Transverse colon (tissue), 4 donors: ENCODE measurements around the gene ZNF92. TPM values are rescaled to one million over a fixed set of nuclear protein-coding genes. Genes with fewer than 3 reads are reported as not detected.

Source experiments
- DNase-seq: peaks from one replicate; pipeline ENCODE4 v3.0.0-alpha.2; 2019
- H3K27ac ChIP-seq, 4 donors: fragments of 200-600 bp; sonication (generic); 2 replicates each; pipeline ENCODE4 v1.5.1; 2016 to 2018; ENCODE audit warnings: inconsistent platforms in 4 of 4
- H3K27me3 ChIP-seq: fragments of 200-600 bp; sonication (generic); 2 replicates; pipeline ENCODE4 v1.5.1; 2017; ENCODE audit warnings: inconsistent platforms
- H3K36me3 ChIP-seq, 4 donors: fragments of 200-600 bp; sonication (generic); 2 replicates each; pipeline ENCODE4 v1.5.1; 2017 to 2019; ENCODE audit warnings: inconsistent platforms in 4 of 4
- H3K4me1 ChIP-seq, 4 donors: fragments of 200-600 bp; sonication (generic); 2 replicates each; pipeline ENCODE4 v1.5.1; 2017 to 2020; ENCODE audit warnings: inconsistent platforms in 4 of 4
- H3K4me3 ChIP-seq, 4 donors: fragments of 200-600 bp; sonication (generic); 1 replicate in 1 of 4; 2 replicates in 3 of 4; pipeline versions ENCODE4 v1.5.1 to v1.6.1; 2017 to 2019; ENCODE audit warnings: inconsistent platforms in 4 of 4
- H3K9me3 ChIP-seq, 2 donors: fragments of 200-600 bp; sonication (generic); 2 replicates each; pipeline ENCODE4 v1.5.1; 2017 to 2019; ENCODE audit warnings: inconsistent platforms in 2 of 2
- CTCF ChIP-seq, 5 experiments: fragments of 200-600 bp in 3 of 5; fragments of 450-650 bp in 2 of 5; sonication (generic) in 3 of 5; IDR thresholded peaks; 1 replicate in 2 of 5; 2 replicates in 3 of 5; pipeline ENCODE4 v1.5.1; 2016 to 2017; ENCODE audit warnings: antibody characterized with exemption in 5 of 5, inconsistent platforms in 3 of 5, mild to moderate bottlenecking in 2 of 5, moderate library complexity in 1 of 5
- EP300 ChIP-seq: sonication (generic); formaldehyde crosslinking; IDR thresholded peaks from one replicate; pipeline ENCODE4 v1.6.1; 2017; ENCODE audit warnings: antibody characterized with exemption, low read depth
- POLR2A ChIP-seq: fragments of 450-650 bp; IDR thresholded peaks from one replicate; pipeline ENCODE4 v1.6.1; 2016; ENCODE audit warnings: antibody characterized with exemption, mild to moderate bottlenecking, moderate library complexity
- POLR2AphosphoS5 ChIP-seq, 3 donors: sonication (generic); formaldehyde crosslinking; IDR thresholded peaks; one replicate each; pipeline ENCODE4 v1.6.1; 2016; ENCODE audit warnings: antibody characterized with exemption in 3 of 3
- WGBS, 2 donors: methylation state at CpG; one replicate each; pipeline ENCODE4 v1.1.5; 2018; ENCODE audit warnings: low coverage in 1 of 2; 5-methylcytosine and 5-hydroxymethylcytosine counted together
- in situ Hi-C, 4 donors: fragments of 200-750 bp; cut with MboI; loops; one replicate each; pipeline versions ENCODE4 v1.15.0 to v1.15.1; 2017; ENCODE audit warnings: low sequenced_read_pairs in 3 of 4, low pct_ligation_motif_present in 1 of 4, low pct_unique_long_range_greater_than_20kb in 1 of 4
- intact Hi-C: fragments of 100-400 bp; cut with DNase I; formaldehyde crosslinking; loops from one replicate; pipeline ENCODE4 v1.15.1; 2023; ENCODE audit warnings: low total_unique reads
- total RNA-seq, 4 donors: library from RNA; depleted of rRNA; stranded (reverse); fragments of >200 nt; gene quantifications; one replicate each; pipeline ENCODE4 v1.1.0, GENCODE V29; 2016

Gene ZNF92
- total RNA-seq, 4 donors from 2014 or later = 4.8 to 19.5 (median 8.3) TPM

DNA sequence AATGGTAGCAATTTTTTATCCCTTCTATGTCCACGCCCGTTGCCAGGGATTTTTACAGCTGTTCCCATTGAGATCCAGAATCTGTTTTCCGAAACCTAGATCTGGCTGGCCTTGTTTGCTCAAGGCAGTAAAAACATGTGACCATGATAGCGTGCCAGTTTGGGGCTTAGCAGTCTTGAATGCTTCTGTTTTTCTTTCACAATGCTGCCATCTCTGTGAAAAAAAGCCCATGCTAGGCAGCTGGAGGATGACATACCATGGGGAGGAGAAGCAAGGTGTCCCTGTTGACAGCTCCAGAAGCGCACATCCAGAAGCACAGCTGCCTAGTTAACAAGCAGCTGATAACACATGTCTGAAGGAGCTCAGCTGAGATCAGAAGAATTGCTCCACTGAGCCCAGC, 2.2 kb upstream of the ZNF92 start:
- Histone ChIP-seq H3K9me3 (no peaks in the 10 kb centered on the region), H3K27ac (no peak overlapping the region), H3K4me1 (peaks cover 8 to 25% (median 17%) of the 10 kb centered on the region in 4 donors), H3K4me3 (no peak overlapping the region), H3K27me3 (no peaks in the 10 kb centered on the region), H3K36me3 (no peaks in the 10 kb centered on the region)
- DNase-seq = no peak
- 33 to 54% methylated on average over 4 to 5 of the region's 5 CpGs for WGBS, 2 donors
- intact Hi-C loops = no loop called here
- in situ Hi-C loops = no loop called here
- TF ChIP-seq CTCF (IDR thresholded peaks at IDR 0.05) = no peak

GRCh38 chr7:65379318-65379717, 5.7 kb downstream of the ZNF92 start:
- Histone ChIP-seq H3K27me3 (no peaks in the 10 kb centered on the region), H3K9me3 (no peaks in the 10 kb centered on the region), H3K4me3 (no peak overlapping the region), H3K4me1 (peaks cover 8 to 21% (median 16%) of the 10 kb centered on the region in 4 donors), H3K27ac (no peak overlapping the region), H3K36me3 (no peaks in the 10 kb centered on the region)
- intact Hi-C loops = no loop called here
- WGBS, 2 donors = 65 to 93% methylated on average over 2 to 3 of the region's 3 CpGs
- no peak for TF ChIP-seq EP300
- no peak for TF ChIP-seq CTCF (IDR thresholded peaks at IDR 0.05)
- DNase-seq = no peak
- in situ Hi-C loops = no loop called here

GRCh38 chr7:65381742-65382141, 8.1 kb downstream of the ZNF92 start:
- Histone ChIP-seq H3K9me3 (no peaks in the 10 kb centered on the region), H3K27ac (no peak overlapping the region), H3K4me3 (no peak overlapping the region), H3K27me3 (no peaks in the 10 kb centered on the region), H3K36me3 (no peaks in the 10 kb centered on the region), H3K4me1 (peaks cover 0 to 6% (median 0%) of the 10 kb centered on the region in 4 donors)
- in situ Hi-C loops (no loop called here), intact Hi-C loops (no loop called here)
- DNase-seq = no peak
- no peak for TF ChIP-seq POLR2A
- no peak for TF ChIP-seq EP300
- TF ChIP-seq CTCF (IDR thresholded peaks at IDR 0.05) = no peak
- TF ChIP-seq POLR2AphosphoS5 (IDR thresholded peaks at IDR 0.05) = no peak
- WGBS, 2 donors = 86 to 100% methylated on average over 3 of the region's 3 CpGs

- peaks cover 0 to 6% (median 0%) of the 10 kb centered on the region in 4 donors for H3K4me1 ChIP-seq
- no peak overlapping the region for H3K27ac ChIP-seq
- no peaks in the 10 kb centered on the region for H3K27me3 ChIP-seq
- in situ Hi-C loops (no loop called here), intact Hi-C loops (no loop called here)
- no peak overlapping the region for H3K4me3 ChIP-seq
- WGBS, 2 donors = 82 to 100% methylated on average over 1 to 3 of the region's 3 CpGs
- H3K36me3 ChIP-seq = no peaks in the 10 kb centered on the region
- DNase-seq = no peak
- H3K9me3 ChIP-seq = no peaks in the 10 kb centered on the region
- no peak for TF ChIP-seq POLR2A
- TF ChIP-seq POLR2AphosphoS5 (IDR thresholded peaks at IDR 0.05) = no peak
- TF ChIP-seq EP300 = no peak
- no peak for TF ChIP-seq CTCF (IDR thresholded peaks at IDR 0.05)
These were observed 8.8 kb downstream of the ZNF92 start for GRCh38 chr7:65382452-65382851.
